Gastrocnemius medialis (tissue), 4 donors: Measurements from ENCODE around the gene TTC16. TPM values are rescaled to one million over a fixed set of nuclear protein-coding genes. Genes with fewer than 3 reads are reported as not detected.
A peak's percentile ranks its signal among the peaks of the same experiment; 100 is the strongest.

Experiments used
- ATAC-seq, 2 donors: fragments of 150-250 bp; one replicate each; pipeline ENCODE4 v1.9.1; 2016
- DNase-seq, 2 donors: peaks; one replicate each; pipeline ENCODE4 v3.0.0-alpha.2; 2019
- H3K27ac ChIP-seq, 4 donors: fragments of 200-600 bp; sonication (generic); 1 replicate in 1 of 4; 2 replicates in 3 of 4; pipeline ENCODE4 v1.5.1; 2016 to 2018; ENCODE audit warnings: mild to moderate bottlenecking in 2 of 4, moderate library complexity in 1 of 4
- H3K27me3 ChIP-seq, 3 donors: fragments of 200-600 bp; sonication (generic) in 2 of 3; 1 replicate in 1 of 3; 2 replicates in 2 of 3; pipeline versions ENCODE4 v1.5.1 to v1.6.0; 2016 to 2019; ENCODE audit warnings: mild to moderate bottlenecking in 1 of 3, moderate library complexity in 1 of 3
- H3K36me3 ChIP-seq, 2 donors: fragments of 200-600 bp; sonication (generic) in 1 of 2; one replicate each; pipeline ENCODE4 v1.5.1; 2017 to 2018
- H3K4me1 ChIP-seq, 2 donors: fragments of 200-600 bp; sonication (generic) in 1 of 2; one replicate each; pipeline ENCODE4 v1.5.1; 2016 to 2017; ENCODE audit warnings: mild to moderate bottlenecking in 2 of 2
- H3K4me3 ChIP-seq, 4 donors: fragments of 200-600 bp; sonication (generic) in 3 of 4; 1 replicate in 1 of 4; 2 replicates in 3 of 4; pipeline ENCODE4 v1.5.1; 2016 to 2019; ENCODE audit warnings: mild to moderate bottlenecking in 2 of 4
- H3K9me3 ChIP-seq, 3 donors: fragments of 200-600 bp; sonication (generic) in 2 of 3; 1 replicate in 1 of 3; 2 replicates in 2 of 3; pipeline ENCODE4 v1.5.1; 2016 to 2019
- POLR2A ChIP-seq, 2 donors: fragments of 450-650 bp; IDR thresholded peaks; one replicate each; pipeline ENCODE4 v1.6.1; 2017; ENCODE audit warnings: antibody characterized with exemption in 2 of 2, mild to moderate bottlenecking in 2 of 2, moderate library complexity in 2 of 2
- in situ Hi-C, 4 donors: fragments of 200-750 bp; cut with MboI; loops; one replicate each; pipeline versions ENCODE4 v1.15.0 to v1.8.0; 2017; ENCODE audit warnings: low sequenced_read_pairs in 4 of 4
- intact Hi-C: fragments of 100-400 bp; cut with DNase I; formaldehyde crosslinking; loops from one replicate; pipeline ENCODE4 v1.15.1; 2023; ENCODE audit warnings: low total_unique reads
- total RNA-seq, 4 donors: library from RNA; depleted of rRNA; stranded (reverse); fragments of >200 nt; gene quantifications; one replicate each; pipeline versions ENCODE4 v1.1.0 to v1.2.3, GENCODE V29; 2016
- TF ChIP-seq, protein P1 (sequence below), 5 experiments: fragments of 450-650 bp in 3 of 5; fragments of 200-600 bp in 2 of 5; sonication (generic) in 2 of 5; IDR thresholded peaks in 4 of 5; conservative IDR thresholded peaks in 1 of 5; 1 replicate in 4 of 5; 2 replicates in 1 of 5; pipeline ENCODE4 v1.5.1; 2016 to 2019; ENCODE audit warnings: antibody characterized with exemption in 5 of 5, mild to moderate bottlenecking in 3 of 5, moderate library complexity in 3 of 5

TTC16 gene
- total RNA-seq, 4 donors from 2014 or later: not detected

- in situ Hi-C loops: no loop called here
- H3K9me3 ChIP-seq: no peaks in the 10 kb centered on the region
- no peak overlapping the region for H3K4me3 ChIP-seq
- DNase-seq (peak; percentile 90 to 95), ATAC-seq (peak; percentile 98)
- H3K27me3 ChIP-seq: no peaks in the 10 kb centered on the region
- intact Hi-C loops: loop anchor here (2.0 to 5.0 kb wide), 2 partner anchors 32 to 70 kb away; partner anchors contain the start of genes PTRH1 and STXBP1
- peaks cover 18 to 26% of the 10 kb centered on the region in 2 donors for H3K4me1 ChIP-seq
- H3K27ac ChIP-seq: peak overlapping the region; percentile 80 to 90 (median 84)
- TF ChIP-seq POLR2A (IDR thresholded peaks at IDR 0.05): no peak
- TF ChIP-seq, protein P1, sequence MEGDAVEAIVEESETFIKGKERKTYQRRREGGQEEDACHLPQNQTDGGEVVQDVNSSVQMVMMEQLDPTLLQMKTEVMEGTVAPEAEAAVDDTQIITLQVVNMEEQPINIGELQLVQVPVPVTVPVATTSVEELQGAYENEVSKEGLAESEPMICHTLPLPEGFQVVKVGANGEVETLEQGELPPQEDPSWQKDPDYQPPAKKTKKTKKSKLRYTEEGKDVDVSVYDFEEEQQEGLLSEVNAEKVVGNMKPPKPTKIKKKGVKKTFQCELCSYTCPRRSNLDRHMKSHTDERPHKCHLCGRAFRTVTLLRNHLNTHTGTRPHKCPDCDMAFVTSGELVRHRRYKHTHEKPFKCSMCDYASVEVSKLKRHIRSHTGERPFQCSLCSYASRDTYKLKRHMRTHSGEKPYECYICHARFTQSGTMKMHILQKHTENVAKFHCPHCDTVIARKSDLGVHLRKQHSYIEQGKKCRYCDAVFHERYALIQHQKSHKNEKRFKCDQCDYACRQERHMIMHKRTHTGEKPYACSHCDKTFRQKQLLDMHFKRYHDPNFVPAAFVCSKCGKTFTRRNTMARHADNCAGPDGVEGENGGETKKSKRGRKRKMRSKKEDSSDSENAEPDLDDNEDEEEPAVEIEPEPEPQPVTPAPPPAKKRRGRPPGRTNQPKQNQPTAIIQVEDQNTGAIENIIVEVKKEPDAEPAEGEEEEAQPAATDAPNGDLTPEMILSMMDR (IDR thresholded peaks at IDR 0.05 in 4 of 5, conservative IDR thresholded peaks at IDR 0.05 in 1 of 5): no peak
- peaks cover 0 to 14% of the 10 kb centered on the region in 2 donors for H3K36me3 ChIP-seq
Measured at GRCh38 chr9:127682351-127683136, 33.3 kb upstream of the TTC16 start.

- H3K36me3 ChIP-seq: peaks cover 0 to 11% of the 10 kb centered on the region in 2 donors
- no peak overlapping the region for H3K4me3 ChIP-seq
- ATAC-seq: no peak
- H3K9me3 ChIP-seq: no peaks in the 10 kb centered on the region
- TF ChIP-seq, protein P1 (IDR thresholded peaks at IDR 0.05 in 4 of 5, conservative IDR thresholded peaks at IDR 0.05 in 1 of 5): no peak
- no peak for TF ChIP-seq POLR2A (IDR thresholded peaks at IDR 0.05)
- peaks cover 18 to 26% of the 10 kb centered on the region in 2 donors for H3K4me1 ChIP-seq
- no peak for DNase-seq
- intact Hi-C loops (loop anchor here (2.0 to 5.0 kb wide), 2 partner anchors 31 to 71 kb away; partner anchors contain the start of genes PTRH1 and STXBP1), in situ Hi-C loops (no loop called here)
- no peaks in the 10 kb centered on the region for H3K27me3 ChIP-seq
- peak overlapping the region; percentile 80 to 90 (median 84) for H3K27ac ChIP-seq
Measured at GRCh38 chr9:127683723-127684122, 32.2 kb upstream of the TTC16 start.

DNA sequence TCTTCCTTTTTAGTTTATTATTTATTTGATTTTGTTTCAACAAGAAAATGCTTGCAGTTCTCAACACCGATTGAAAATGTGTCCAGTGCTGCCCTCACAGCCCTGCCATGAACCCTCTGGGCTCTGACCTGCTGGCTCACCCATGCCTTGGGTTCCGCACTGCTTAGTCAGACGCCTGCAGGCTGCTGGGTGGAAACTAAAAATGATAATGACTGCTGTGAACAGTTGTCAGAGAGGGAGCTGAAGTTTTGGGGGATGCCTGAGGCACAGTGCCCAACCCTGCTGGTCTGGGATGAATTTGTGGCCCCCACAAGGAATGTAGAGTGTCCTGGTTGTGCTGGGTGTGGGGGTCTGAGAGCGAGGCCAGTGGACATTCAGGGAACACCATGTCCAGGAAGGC, 31.3 kb upstream of the TTC16 start:
- no peak overlapping the region for H3K4me3 ChIP-seq
- H3K4me1 ChIP-seq: peaks cover 18 to 26% of the 10 kb centered on the region in 2 donors
- no peaks in the 10 kb centered on the region for H3K9me3 ChIP-seq
- no peak overlapping the region for H3K27ac ChIP-seq
- DNase-seq (no peak), ATAC-seq (no peak)
- intact Hi-C loops (loop anchor here (5.0 kb wide), 1 partner anchor 72 kb away; the partner anchor contains the start of gene STXBP1), in situ Hi-C loops (no loop called here)
- TF ChIP-seq, protein P1 (IDR thresholded peaks at IDR 0.05 in 4 of 5, conservative IDR thresholded peaks at IDR 0.05 in 1 of 5): no peak
- TF ChIP-seq POLR2A (IDR thresholded peaks at IDR 0.05): no peak
- H3K36me3 ChIP-seq: peaks cover 0 to 8% of the 10 kb centered on the region in 2 donors
- no peaks in the 10 kb centered on the region for H3K27me3 ChIP-seq

GRCh38 chr9:127686461-127687393, 29.2 kb upstream of the TTC16 start:
- no peaks in the 10 kb centered on the region for H3K27me3 ChIP-seq
- H3K36me3 ChIP-seq: no peaks in the 10 kb centered on the region
- no peak overlapping the region for H3K4me3 ChIP-seq
- no peak for TF ChIP-seq POLR2A (IDR thresholded peaks at IDR 0.05)
- TF ChIP-seq, protein P1 (IDR thresholded peaks at IDR 0.05 in 4 of 5, conservative IDR thresholded peaks at IDR 0.05 in 1 of 5): no peak
- intact Hi-C loops: no loop called here
- H3K9me3 ChIP-seq: no peaks in the 10 kb centered on the region
- DNase-seq: no peak
- no peak for ATAC-seq
- peak overlapping the region; percentile 2 to 61 (median 32) for H3K27ac ChIP-seq
- in situ Hi-C loops: no loop called here
- H3K4me1 ChIP-seq: peaks cover 18 to 26% of the 10 kb centered on the region in 2 donors
